A673 (cell line): ENCODE results near the gene SP140L.

Experiments used
- EZH2 ChIP-seq: fragments of 200-600 bp; sonication (generic); IDR thresholded peaks from 2 replicates; pipeline ENCODE4 v1.6.1; 2017; ENCODE audit warnings: borderline replicate concordance, low read depth, mild to moderate bottlenecking, mixed read lengths, antibody characterized with exemption, low read length; ENCODE audit not compliant: poor library complexity, severe bottlenecking
- TF ChIP-seq, protein P1 (sequence below): fragments of 300-800, 200-600 bp; sonication (generic); conservative IDR thresholded peaks from 2 replicates; pipeline ENCODE4 v1.5.1; 2017; ENCODE audit warnings: low read depth, mild to moderate bottlenecking, antibody characterized with exemption, low read length, moderate library complexity, mixed read lengths

DNA sequence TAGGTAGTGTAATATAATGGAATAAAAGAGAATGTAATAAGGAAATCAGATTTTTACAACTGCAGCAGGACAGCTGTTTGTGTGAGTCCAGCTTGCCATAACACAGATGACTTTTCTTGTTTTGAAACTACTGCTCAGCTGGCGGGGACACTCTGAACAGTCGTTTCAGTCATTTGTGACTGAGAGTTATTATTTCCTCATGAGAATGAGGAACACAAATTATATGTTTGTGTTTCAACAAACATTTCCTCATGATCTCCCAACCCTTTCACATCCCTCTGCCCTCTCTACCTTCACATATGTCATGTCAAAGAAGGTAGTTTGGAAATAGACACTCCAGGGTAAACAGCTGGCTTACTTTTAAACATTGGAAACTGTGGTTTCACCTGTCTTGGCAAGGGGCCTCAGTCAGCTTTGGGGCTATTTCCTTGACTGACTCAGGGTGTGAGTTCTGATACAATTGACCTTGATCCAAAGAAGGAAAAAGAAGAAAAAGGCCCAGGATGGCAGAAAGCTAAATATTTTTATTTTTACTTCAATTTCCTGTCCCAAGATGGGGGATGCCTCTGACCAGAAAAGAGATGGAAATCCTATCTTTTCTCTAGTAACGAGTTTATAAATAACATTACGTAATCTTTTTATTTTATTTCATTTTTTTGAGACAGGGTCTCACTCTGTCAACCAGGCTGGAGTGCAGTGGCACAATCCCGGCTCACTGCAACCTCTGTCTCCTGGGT, 593 bp downstream of the SP140L start:
- no peak for TF ChIP-seq EZH2
- TF ChIP-seq, protein P1, sequence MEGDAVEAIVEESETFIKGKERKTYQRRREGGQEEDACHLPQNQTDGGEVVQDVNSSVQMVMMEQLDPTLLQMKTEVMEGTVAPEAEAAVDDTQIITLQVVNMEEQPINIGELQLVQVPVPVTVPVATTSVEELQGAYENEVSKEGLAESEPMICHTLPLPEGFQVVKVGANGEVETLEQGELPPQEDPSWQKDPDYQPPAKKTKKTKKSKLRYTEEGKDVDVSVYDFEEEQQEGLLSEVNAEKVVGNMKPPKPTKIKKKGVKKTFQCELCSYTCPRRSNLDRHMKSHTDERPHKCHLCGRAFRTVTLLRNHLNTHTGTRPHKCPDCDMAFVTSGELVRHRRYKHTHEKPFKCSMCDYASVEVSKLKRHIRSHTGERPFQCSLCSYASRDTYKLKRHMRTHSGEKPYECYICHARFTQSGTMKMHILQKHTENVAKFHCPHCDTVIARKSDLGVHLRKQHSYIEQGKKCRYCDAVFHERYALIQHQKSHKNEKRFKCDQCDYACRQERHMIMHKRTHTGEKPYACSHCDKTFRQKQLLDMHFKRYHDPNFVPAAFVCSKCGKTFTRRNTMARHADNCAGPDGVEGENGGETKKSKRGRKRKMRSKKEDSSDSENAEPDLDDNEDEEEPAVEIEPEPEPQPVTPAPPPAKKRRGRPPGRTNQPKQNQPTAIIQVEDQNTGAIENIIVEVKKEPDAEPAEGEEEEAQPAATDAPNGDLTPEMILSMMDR, result no peak
